Measurements from ENCODE around the gene ABCC1. TPM values are rescaled to one million over a fixed set of nuclear protein-coding genes. Genes with fewer than 3 reads are reported as not detected.
A peak's percentile ranks its signal among the peaks of the same experiment; 100 is the strongest.

The ABCC1 gene
- total RNA-seq, 1 experiment from 2014 or later: 56.4 TPM

DNA sequence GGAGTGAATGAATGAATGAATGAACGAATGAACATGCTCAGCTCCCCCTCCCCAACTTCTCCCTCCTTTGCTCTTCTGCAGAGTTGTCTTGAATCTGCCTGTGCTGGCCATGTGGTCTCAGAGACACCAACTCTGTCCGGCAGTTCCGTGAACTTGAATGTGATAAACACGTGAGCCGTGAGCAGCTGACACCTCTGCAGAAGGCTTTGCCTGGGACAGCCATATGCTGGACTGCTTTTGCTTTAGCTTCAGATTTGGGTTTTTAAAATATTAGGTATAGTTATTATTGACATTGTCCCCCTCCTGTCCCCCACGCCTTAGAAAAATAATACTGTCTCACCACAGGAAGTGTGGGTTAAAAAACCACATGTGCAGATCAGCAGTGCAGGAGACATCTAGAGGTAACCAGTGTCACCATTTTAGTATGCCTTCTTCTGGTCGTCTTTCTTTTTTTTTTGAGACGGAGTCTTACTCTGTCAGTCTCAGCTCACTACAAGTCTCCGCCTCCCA, 83.8 kb downstream of the ABCC1 start:
- Histone ChIP-seq H3K9me3 (ENCODE audit: control insufficient read depth, low read depth, low read length) (no peaks in the 10 kb centered on the region), H3K4ac (ENCODE audit: low read depth, low read length) (no peak overlapping the region), H4K5ac (ENCODE audit: insufficient read length, low read depth, low read length) (no peak overlapping the region), H3K4me2 (ENCODE audit: insufficient read depth, insufficient read length, low read length) (no peak overlapping the region), H3T11ph (ENCODE audit: low read length) (no peak overlapping the region), H3K27ac (ENCODE audit: insufficient read length, low read depth, low read length) (no peak overlapping the region), H3K14ac (ENCODE audit: insufficient read depth, low read length) (no peak overlapping the region), H3K79me2 (ENCODE audit: insufficient read depth, low read length) (no peaks in the 10 kb centered on the region), H3K27me3 (ENCODE audit: insufficient read depth, low read length) (no peaks in the 10 kb centered on the region), H4K91ac (ENCODE audit: insufficient read length, low read depth, low read length) (no peak overlapping the region), H2AFZ (ENCODE audit: low read length) (no peak overlapping the region), H2BK5ac (ENCODE audit: insufficient read length, low read length) (no peak overlapping the region), H3K4me1 (ENCODE audit: insufficient read depth, low read length) (no peaks in the 10 kb centered on the region), H2BK120ac (ENCODE audit: low read depth, low read length, poor library complexity, severe bottlenecking) (no peak overlapping the region), H4K20me1 (ENCODE audit: control insufficient read depth, insufficient read depth, insufficient read length) (no peaks in the 10 kb centered on the region), H3K79me1 (ENCODE audit: insufficient read depth, low read depth, low read length, poor library complexity, severe bottlenecking) (no peaks in the 10 kb centered on the region), H3K56ac (ENCODE audit: insufficient read length, low read depth, low read length) (no peak overlapping the region), H2BK15ac (ENCODE audit: low read depth, low read length) (no peak overlapping the region), H2BK12ac (ENCODE audit: insufficient read length, low read depth, low read length) (no peak overlapping the region), H4K8ac (replicated peaks; ENCODE audit: insufficient read length, low read depth, low read length) (no peak overlapping the region), H2BK20ac (ENCODE audit: low read depth, low read length, poor library complexity, severe bottlenecking) (no peak overlapping the region), H3K23ac (ENCODE audit: insufficient read length, low read depth, low read length) (no peak overlapping the region), H3K18ac (ENCODE audit: insufficient read length, low read depth, low read length) (no peak overlapping the region), H2AK5ac (ENCODE audit: insufficient read length, low read length) (no peak overlapping the region), H3K9ac (ENCODE audit: extremely low read depth, insufficient read length, low read length) (no peak overlapping the region), H3K23me2 (ENCODE audit: insufficient read length, low read depth, low read length, poor library complexity, severe bottlenecking) (no peaks in the 10 kb centered on the region)
- Mint-ChIP-seq H3K4me3 (no peak overlapping the region), H3K27me3 (ENCODE audit: low read depth) (no peaks in the 10 kb centered on the region), H3K9me3 (no peaks in the 10 kb centered on the region), H3K27ac (0 out of 7 replicates have a peak overlapping the region, but pooled peaks of 1 of the 3 experiments have one; percentile 11), H3K4me1 (peaks cover 0 to under 1% of the 10 kb centered on the region in 2 experiments; a peak in 1 of 4 replicates), H3K36me3 (ENCODE audit: insufficient read depth in 1 of 3, low read depth in 3 of 3) (peaks cover 20 to 58% (median 52%) of the 10 kb centered on the region in 3 experiments; a peak in 6 of 7 replicates)
- WGBS (ENCODE audit: extremely low coverage, insufficient read length, low lambda C conversion rate): no CpG with 5 or more reads among the region's 9 CpGs
- TF ChIP-seq, protein P1, sequence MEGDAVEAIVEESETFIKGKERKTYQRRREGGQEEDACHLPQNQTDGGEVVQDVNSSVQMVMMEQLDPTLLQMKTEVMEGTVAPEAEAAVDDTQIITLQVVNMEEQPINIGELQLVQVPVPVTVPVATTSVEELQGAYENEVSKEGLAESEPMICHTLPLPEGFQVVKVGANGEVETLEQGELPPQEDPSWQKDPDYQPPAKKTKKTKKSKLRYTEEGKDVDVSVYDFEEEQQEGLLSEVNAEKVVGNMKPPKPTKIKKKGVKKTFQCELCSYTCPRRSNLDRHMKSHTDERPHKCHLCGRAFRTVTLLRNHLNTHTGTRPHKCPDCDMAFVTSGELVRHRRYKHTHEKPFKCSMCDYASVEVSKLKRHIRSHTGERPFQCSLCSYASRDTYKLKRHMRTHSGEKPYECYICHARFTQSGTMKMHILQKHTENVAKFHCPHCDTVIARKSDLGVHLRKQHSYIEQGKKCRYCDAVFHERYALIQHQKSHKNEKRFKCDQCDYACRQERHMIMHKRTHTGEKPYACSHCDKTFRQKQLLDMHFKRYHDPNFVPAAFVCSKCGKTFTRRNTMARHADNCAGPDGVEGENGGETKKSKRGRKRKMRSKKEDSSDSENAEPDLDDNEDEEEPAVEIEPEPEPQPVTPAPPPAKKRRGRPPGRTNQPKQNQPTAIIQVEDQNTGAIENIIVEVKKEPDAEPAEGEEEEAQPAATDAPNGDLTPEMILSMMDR (conservative IDR thresholded peaks at IDR 0.05): no peak
- DNase-seq: no peak
